K562 (cell line): Measurements from ENCODE around the gene TAF4. TPM values are rescaled to one million over a fixed set of nuclear protein-coding genes. Genes with fewer than 3 reads are reported as not detected.

Experiments
- ATAC-seq: fragments of 200-7000 bp; cut with Tn5 transposase; 3 replicates; pipeline ENCODE4 v1.9.1; 2020; ENCODE audit warnings: moderate library complexity
- BruUV-seq: library from RNA; stranded (reverse); fragments of 400-500 nt; replicated peaks from 2 replicates; lab custom pipeline; 2021; lab: Mats Ljungman, UMichigan
- CTCF ChIA-PET: fragments of 300-600 bp; formaldehyde crosslinking; extraction: SDS; loops from one replicate; lab custom pipeline; 2021; ENCODE audit warnings: low intra/inter-chr PET ratio; lab: Yijun Ruan, JAX
- POLR2A ChIA-PET: fragments of 300-600, 350-650 bp; sonication (Branson Sonifier 250); formaldehyde crosslinking; extraction: SDS; loops from one replicate; lab custom pipeline; 2021; ENCODE audit warnings: antibody characterized with exemption, inconsistent platforms; lab: Yijun Ruan, JAX
- DNase-seq, 4 experiments: peaks; one replicate each; pipeline versions ENCODE4 v3.0.0 to v3.0.0-alpha.2; 2011 to 2018; ENCODE audit warnings: low spot score in 3 of 4, mixed read lengths in 3 of 4; ENCODE audit errors: extremely low read depth in 1 of 4
- FAIRE-seq: peaks from 2 replicates; lab custom pipeline; 2011; peaks lifted over from hg19 to GRCh38; lab: Jason Lieb, UNC
- H2AFZ ChIP-seq: 2 replicates; pipeline ENCODE4 v1.6.0; 2011; ENCODE audit warnings: low read depth, low read length, control low read depth, inconsistent platforms
- H3K27ac ChIP-seq: fragments of 200-600 bp; 3 replicates; pipeline ENCODE4 v1.8.0; 2011; ENCODE audit warnings: low read depth, mild to moderate bottlenecking, control low read depth, inconsistent platforms, low read length, moderate library complexity, mixed read lengths; ENCODE audit errors: extremely low read depth
- H3K27me3 ChIP-seq, 2 experiments: fragments of 300-600 bp in 1 of 2; 2 replicates in 1 of 2; 3 replicates in 1 of 2; pipeline versions ENCODE4 v1.6.0 to v1.8.0; 2011; ENCODE audit warnings: inconsistent platforms in 2 of 2, low read length in 2 of 2, mild to moderate bottlenecking in 1 of 2, mixed read lengths in 1 of 2, moderate library complexity in 1 of 2; ENCODE audit not compliant: control insufficient read depth in 2 of 2, insufficient read depth in 2 of 2
- H3K36me3 ChIP-seq: fragments of 300-600 bp; 3 replicates; pipeline ENCODE4 v1.8.0; 2011; ENCODE audit warnings: mild to moderate bottlenecking, low read length, inconsistent platforms; ENCODE audit not compliant: control insufficient read depth, insufficient read depth
- H3K4me1 ChIP-seq, 2 experiments: fragments of 200-600 bp in 1 of 2; replicated peaks in 1 of 2; 2 replicates in 1 of 2; 3 replicates in 1 of 2; pipeline versions ENCODE4 v1.5.1 to v1.8.0; 2011; ENCODE audit warnings: inconsistent platforms in 2 of 2, low read length in 2 of 2, mild to moderate bottlenecking in 1 of 2, mixed read lengths in 1 of 2, moderate library complexity in 1 of 2; ENCODE audit not compliant: control insufficient read depth in 2 of 2, insufficient read depth in 2 of 2
- H3K4me2 ChIP-seq: 2 replicates; pipeline ENCODE4 v1.6.1; 2011; ENCODE audit warnings: low read length, control low read depth, inconsistent platforms, mixed read lengths; ENCODE audit not compliant: insufficient read depth
- H3K4me3 ChIP-seq: fragments of 200-600 bp; sonication (generic), shearing (Covaris generic); 2 replicates; pipeline ENCODE4 v1.5.1; 2016; ENCODE audit warnings: control low read depth, inconsistent platforms
- H3K79me2 ChIP-seq: fragments of 200-600 bp; 3 replicates; pipeline ENCODE4 v1.8.0; 2011; ENCODE audit warnings: low read length, inconsistent platforms; ENCODE audit not compliant: control insufficient read depth, insufficient read depth
- H3K9ac ChIP-seq, 2 experiments: 2 replicates each; pipeline versions ENCODE4 v1.6.0 to v1.6.1; 2011; ENCODE audit warnings: low read depth in 2 of 2, low read length in 2 of 2, control low read depth in 1 of 2, inconsistent platforms in 1 of 2, mild to moderate bottlenecking in 1 of 2, mixed read lengths in 1 of 2; ENCODE audit not compliant: insufficient read depth in 1 of 2
- H3K9me1 ChIP-seq: one replicate; pipeline ENCODE4 v1.6.0; 2011; ENCODE audit warnings: inconsistent platforms, mild to moderate bottlenecking, low read length, moderate library complexity; ENCODE audit not compliant: control insufficient read depth, insufficient read depth
- H3K9me3 ChIP-seq: replicated peaks from 2 replicates; pipeline ENCODE4 v1.5.1; 2011; ENCODE audit warnings: low read depth, low read length, inconsistent platforms; ENCODE audit not compliant: control insufficient read depth, insufficient read depth
- H4K20me1 ChIP-seq: replicated peaks from 2 replicates; pipeline ENCODE4 v1.6.1; 2011; ENCODE audit warnings: low read length, inconsistent platforms, mixed read lengths; ENCODE audit not compliant: control insufficient read depth, insufficient read depth
- ARID2 ChIP-seq: fragments of 450-650 bp; IDR thresholded peaks from 2 replicates; pipeline ENCODE4 v1.6.1; 2017; ENCODE audit warnings: antibody characterized with exemption, mild to moderate bottlenecking
- ARID4B ChIP-seq: sonication (generic); formaldehyde crosslinking; IDR thresholded peaks from 2 replicates; pipeline ENCODE4 v1.8.0; 2022; ENCODE audit warnings: mild to moderate bottlenecking, missing genetic modification reagents
- BCLAF1 ChIP-seq, 2 experiments: fragments of 450-650 bp in 1 of 2; IDR thresholded peaks; 2 replicates each; pipeline ENCODE4 v1.6.1; 2011 to 2017; ENCODE audit warnings: low read depth in 2 of 2, antibody characterized with exemption in 1 of 2, borderline replicate concordance in 1 of 2, low read length in 1 of 2, mild to moderate bottlenecking in 1 of 2, mixed read lengths in 1 of 2; ENCODE audit not compliant: control insufficient read depth in 1 of 2
- E2F3 ChIP-seq: fragments of 250-450 bp; sonication (Bioruptor Pico); IDR thresholded peaks from 2 replicates; pipeline ENCODE4 v1.4.0; 2020; ENCODE audit warnings: mild to moderate bottlenecking
- HMG20A ChIP-seq: fragments of 450-650 bp; formaldehyde crosslinking; conservative IDR thresholded peaks from 2 replicates; pipeline ENCODE4 v1.4.0; 2020; ENCODE audit warnings: mild to moderate bottlenecking, mixed read lengths
- MXI1 ChIP-seq: IDR thresholded peaks from 2 replicates; pipeline ENCODE4 v1.6.1; 2011; ENCODE audit warnings: low read depth, mild to moderate bottlenecking, improper control_type of control experiment, low read length
- POLR2H ChIP-seq: IDR thresholded peaks from 2 replicates; pipeline ENCODE4 v1.6.1; 2016; ENCODE audit warnings: missing genetic modification characterization, low read depth, mild to moderate bottlenecking, control low read depth, missing compliant biosample characterization, moderate library complexity
- RBM39 ChIP-seq: fragments of 200-400 bp; formaldehyde crosslinking; optimal IDR thresholded peaks from 2 replicates; pipeline ENCODE3; 2018; ENCODE audit warnings: low read depth, low read length
- SIRT6 ChIP-seq: IDR thresholded peaks from one replicate; pipeline ENCODE4 v1.6.1; 2012; ENCODE audit warnings: low read depth, mild to moderate bottlenecking, control low read depth, inconsistent platforms, low read length, moderate library complexity
- THAP7 ChIP-seq: fragments of 250-450 bp; sonication (Bioruptor Pico); IDR thresholded peaks from 2 replicates; pipeline ENCODE4 v1.5.0; 2021
- ZC3H11A ChIP-seq: IDR thresholded peaks from 2 replicates; pipeline ENCODE4 v1.6.1; 2012; ENCODE audit warnings: low read depth, low read length, improper control_type of control experiment
- ZNF830 ChIP-seq: fragments of 250-450 bp; sonication (Bioruptor Pico); IDR thresholded peaks from 2 replicates; pipeline ENCODE4 v1.5.0; 2021; ENCODE audit warnings: mild to moderate bottlenecking
- WGBS: fragments of 100-300 bp; shearing (Covaris generic); methylation state at CpG from one replicate; pipeline ENCODE4 v1.1.6; 2016; ENCODE audit warnings: low coverage, mixed read lengths; ENCODE audit not compliant: insufficient coverage; ENCODE audit errors: missing lambda C conversion rate; 5-methylcytosine and 5-hydroxymethylcytosine counted together
- in situ Hi-C: fragments of 300-500 bp; cut with MboI; formaldehyde crosslinking; loops from 4 replicates; pipeline ENCODE4 v1.15.0; 2018; ENCODE audit warnings: inconsistent platforms, mixed read lengths
- intact Hi-C: fragments of 100-400 bp; cut with micrococcal nuclease; formaldehyde crosslinking; loops from 2 replicates; pipeline ENCODE4 v1.14.2; 2022
- polyA plus RNA-seq, 8 experiments: library from polyadenylated mRNA; depleted of rRNA in 4 of 8; stranded (reverse) in 5 of 8; unstranded in 3 of 8; fragments of >200 nt; fragmentation: Nextera tagmentation in 2 of 8; fragmentation: Illumina TruSeq in 1 of 8; extraction: Ambion mirVana in 2 of 8; extraction: Trizol in 1 of 8; gene quantifications; 2 replicates each; pipeline versions ENCODE4 v1.2.1 to v1.2.3, GENCODE V29; 2011 to 2014; ENCODE audit warnings: inconsistent platforms in 1 of 8, missing spikeins in 1 of 8
- total RNA-seq, 7 experiments: library from RNA; depleted of rRNA in 6 of 7; stranded (reverse); fragments of >200 nt in 6 of 7; fragmentation: Illumina TruSeq in 2 of 7; extraction: Trizol in 2 of 7; gene quantifications; 2 replicates each; pipeline versions ENCODE4 v1.2.1 to v1.2.3, GENCODE V29; 2011 to 2021; ENCODE audit warnings: low replicate concordance in 1 of 7

The TAF4 gene
- total and polyA plus RNA-seq, 9 of the 15 experiments (the other 6 are each of a cell fraction or from before 2014, with no cell fraction given) = 0.44 to 28.3 (median 5.6) TPM

- H3K36me3 ChIP-seq = peaks cover 6% of the 10 kb centered on the region; the same call in 2 of the 3 replicates
- no peaks in the 10 kb centered on the region for H3K27me3 ChIP-seq
- H3K9ac ChIP-seq = no peak overlapping the region
- DNase-seq = no peak
- POLR2A ChIA-PET = interaction anchor here (0.6 to 0.8 kb wide), 2 partner anchors 55 to 201 kb away, joined by 3 read pairs; no protein-coding TSS in a partner anchor
- peaks cover 15 to 51% of the 10 kb centered on the region in 2 experiments for H3K4me1 ChIP-seq
- in situ Hi-C loops (loop anchor here (5.0 kb wide), 1 partner anchor 113 kb away; no protein-coding TSS in a partner anchor), intact Hi-C loops (no loop called here)
- peaks cover 95% of the 10 kb centered on the region for H3K79me2 ChIP-seq
- H3K27ac ChIP-seq = no peak overlapping the region
- no peak overlapping the region for H2AFZ ChIP-seq
- no peak overlapping the region for H3K4me2 ChIP-seq
- ATAC-seq = no peak
- no peaks in the 10 kb centered on the region for H3K9me1 ChIP-seq
- CTCF ChIA-PET = no interaction called here
- no peaks in the 10 kb centered on the region for H3K9me3 ChIP-seq
- H3K4me3 ChIP-seq = no peak overlapping the region
- no peak for FAIRE-seq
- BruUV-seq = no TSS peak
- WGBS = 87% methylated on average over 11 of the region's 11 CpGs
- H4K20me1 ChIP-seq = peaks cover 4% of the 10 kb centered on the region; the same call in 1 of the 2 replicates
- TF ChIP-seq BCLAF1 (IDR thresholded peaks at IDR 0.05; ENCODE audit: borderline replicate concordance in 1 of 2, control insufficient read depth in 1 of 2, low read depth in 2 of 2, low read length in 1 of 2) (no peak), ZC3H11A (no peak), THAP7 (CRISPR knock-in tag) (no peak), POLR2H (tag) (no peak), ARID2 (no peak), ARID4B (CRISPR knock-in tag) (no peak), SIRT6 (no peak), HMG20A (no peak), ZNF830 (CRISPR knock-in tag) (no peak), E2F3 (CRISPR knock-in tag) (no peak), MXI1 (no peak), RBM39 (no peak)
Measured at GRCh38 chr20:62023935-62024334, 41.7 kb downstream of the TAF4 start.
